ENCODE measurements around the gene GUCA1A.
"Not testable (repeated sequence)": the region's sequence is repeated elsewhere in the genome, so short reads cannot be mapped to it uniquely, and the experiment has no call there.

Gene GUCA1A

DNA sequence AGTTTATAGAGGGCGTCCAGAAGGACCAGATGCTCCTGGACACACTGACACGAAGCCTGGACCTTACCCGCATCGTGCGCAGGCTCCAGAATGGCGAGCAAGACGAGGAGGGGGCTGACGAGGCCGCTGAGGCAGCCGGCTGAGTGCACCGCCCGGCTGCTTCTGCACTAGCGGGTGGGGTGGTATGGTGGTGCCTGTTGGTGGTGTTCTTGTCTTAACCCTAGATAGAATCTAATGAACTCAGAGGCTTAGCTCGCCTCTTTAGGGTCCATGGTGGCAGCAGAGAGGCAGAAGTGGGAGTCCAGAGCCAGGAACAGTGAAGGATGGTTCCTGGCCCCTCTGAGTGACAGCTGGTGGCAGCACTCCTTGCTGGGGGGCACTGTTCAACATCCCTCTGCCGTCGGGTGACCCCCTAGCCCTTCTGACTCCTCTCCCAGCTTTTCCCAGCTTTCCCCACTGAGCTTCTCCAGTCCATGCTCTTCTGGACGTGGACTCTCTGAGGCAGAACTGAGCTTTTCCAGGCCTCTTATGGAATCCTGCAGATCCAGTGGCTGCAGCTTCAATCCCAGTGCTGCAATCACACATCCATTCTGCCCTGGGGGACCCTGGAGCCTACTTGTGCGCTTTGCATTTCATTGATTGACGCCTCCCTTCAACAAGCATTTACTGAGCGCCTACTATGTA is 6.2 kb downstream of the GUCA1A start:
- no peak for DNase-seq

DNA sequence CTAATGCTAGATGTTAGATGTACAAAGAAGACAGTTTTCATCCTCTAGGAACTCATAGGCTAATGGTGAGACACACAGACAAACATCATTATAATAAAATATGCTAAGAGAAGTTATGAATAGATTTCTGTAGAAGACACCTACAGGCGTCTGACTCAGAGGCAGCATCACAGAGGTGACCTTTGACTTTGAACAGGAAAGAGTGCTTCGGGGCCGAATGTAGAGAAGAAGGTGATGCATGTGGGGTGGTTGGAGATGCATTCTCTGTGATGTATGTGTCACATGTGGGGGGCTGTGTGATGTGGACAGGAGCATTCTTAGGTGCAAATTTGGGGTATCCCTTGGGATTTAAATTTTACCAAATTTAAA is 6.8 kb downstream of the GUCA1A start:
- DNase-seq, result no peak

DNA sequence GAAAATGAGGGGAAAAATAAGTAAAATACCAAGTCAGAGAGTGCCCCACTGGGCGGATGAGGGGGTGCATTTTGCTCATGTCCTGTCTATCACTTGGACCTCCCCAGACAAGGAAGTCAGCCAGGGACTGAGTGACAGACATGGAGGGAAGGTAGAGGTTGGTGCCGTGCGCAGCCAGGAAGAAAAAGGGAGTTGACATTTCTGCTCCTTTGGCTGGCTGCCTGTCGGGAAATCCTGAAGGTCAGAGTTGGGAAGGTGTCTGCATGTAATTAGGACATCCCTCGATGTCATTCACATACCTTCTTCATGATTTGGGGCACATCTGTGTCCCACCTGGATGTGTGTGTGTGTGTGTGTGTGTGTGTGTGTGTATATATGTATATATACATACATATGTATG is 8.9 kb downstream of the GUCA1A start:
- no peak for DNase-seq

DNA sequence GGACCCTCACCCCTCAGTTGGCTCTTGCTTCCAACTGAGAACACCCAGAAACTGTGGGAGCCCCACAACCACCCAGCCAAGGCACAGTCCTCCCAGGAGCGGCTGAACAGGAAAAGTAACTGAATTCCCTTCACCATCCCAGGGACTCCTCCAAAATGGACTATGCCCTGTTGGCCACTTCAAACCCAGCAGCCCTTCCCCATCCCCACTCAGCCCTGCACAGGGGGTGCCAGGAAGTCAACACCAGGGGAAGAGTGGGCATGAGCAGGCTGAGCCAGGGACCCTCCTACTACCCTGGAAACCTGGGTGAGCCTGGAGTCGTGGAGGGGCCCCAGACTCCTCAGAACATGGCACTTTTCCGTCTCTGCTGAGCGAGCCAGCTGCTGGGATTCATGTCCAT is 11.3 kb downstream of the GUCA1A start:
- no peak for DNase-seq

DNA sequence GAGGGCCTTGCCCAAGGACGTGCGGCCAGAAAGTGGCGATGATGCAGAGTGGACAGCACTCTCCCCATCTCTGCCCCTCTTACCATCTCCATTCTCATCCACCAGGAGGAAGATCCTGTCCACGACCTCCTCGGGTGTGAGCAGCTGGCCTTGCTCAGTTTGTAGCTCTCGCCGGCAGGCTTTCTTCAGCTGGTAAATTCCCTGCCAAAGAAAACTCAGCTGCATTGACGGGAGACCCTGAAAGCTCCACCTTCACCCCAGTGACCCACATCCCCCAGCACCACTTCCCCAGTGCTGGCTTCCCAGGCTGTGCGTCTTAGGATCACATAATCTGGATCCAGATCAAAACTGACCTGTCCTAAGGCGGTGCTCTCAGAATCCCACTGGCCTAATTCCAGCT is 12.4 kb downstream of the GUCA1A start:
- DNase-seq, result no peak

DNA sequence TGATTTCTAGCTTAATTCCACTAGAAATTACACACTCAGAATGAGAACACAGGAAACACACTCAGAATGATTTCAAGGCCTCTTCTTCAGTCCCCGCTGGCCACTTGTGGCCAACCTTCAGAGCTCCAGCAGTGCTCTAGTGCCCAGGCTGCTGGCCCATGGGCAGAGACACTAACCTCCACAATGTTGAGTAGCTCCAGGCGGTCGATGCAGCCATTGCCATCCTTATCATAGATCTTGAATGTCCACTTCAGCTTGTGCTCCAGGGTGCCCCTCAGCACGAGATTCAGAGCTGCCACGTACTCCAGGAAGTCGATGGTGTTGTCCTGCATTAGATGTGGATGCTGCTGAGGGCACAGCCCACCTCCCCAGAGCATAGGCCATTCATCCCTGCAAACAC is 15.2 kb downstream of the GUCA1A start:
- no peak for DNase-seq

DNA sequence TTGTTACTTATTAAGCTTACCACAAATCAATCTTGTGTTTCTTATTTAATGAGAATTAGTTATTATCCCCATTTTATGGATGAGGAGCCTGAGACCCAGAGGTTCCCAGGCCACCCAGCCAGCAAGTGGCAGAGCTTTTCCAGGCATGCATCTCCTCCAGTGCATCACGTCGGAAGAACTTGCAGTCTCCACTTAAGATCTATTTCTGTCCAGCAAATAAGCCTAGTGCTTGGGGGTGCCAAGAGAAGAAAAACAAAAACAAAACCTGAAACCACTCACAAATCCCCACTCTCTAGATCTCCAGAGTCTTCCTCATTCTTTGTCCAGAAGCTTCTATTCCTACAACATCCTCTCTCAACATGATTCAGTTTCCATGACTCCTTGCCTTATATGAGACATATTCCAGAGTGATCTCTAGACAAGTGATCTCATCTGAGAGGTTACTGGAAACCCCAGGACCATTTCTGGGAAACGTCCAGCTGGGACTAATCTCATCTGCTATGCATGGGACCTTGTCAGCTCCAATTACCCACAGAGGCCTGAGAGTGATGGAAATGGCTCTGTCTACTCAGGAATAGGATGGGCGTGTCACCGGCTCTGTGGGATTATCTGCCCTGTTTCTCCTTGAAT is 17.5 kb downstream of the GUCA1A start:
- no peak for DNase-seq

DNA sequence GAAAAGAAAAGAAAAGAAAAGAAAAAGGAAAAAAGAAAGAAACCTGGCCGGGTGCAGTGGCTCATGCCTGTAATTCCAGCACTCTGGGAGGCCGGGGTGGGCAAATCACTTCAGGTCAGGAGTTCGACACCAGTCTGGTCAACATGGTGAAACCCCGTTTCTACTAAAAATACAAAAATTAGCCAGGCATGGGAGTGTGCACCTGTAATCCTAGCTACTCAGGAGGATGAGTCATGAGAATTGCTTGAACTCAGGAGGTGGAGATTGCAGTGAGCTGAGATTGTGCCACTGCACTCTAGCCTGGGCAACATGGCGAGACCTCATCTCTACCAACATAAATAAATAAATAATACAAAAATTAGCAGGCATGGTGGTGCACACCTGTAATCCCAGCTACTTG is 19.2 kb downstream of the GUCA1A start:
- DNase-seq, result not testable (repeated sequence)

DNA sequence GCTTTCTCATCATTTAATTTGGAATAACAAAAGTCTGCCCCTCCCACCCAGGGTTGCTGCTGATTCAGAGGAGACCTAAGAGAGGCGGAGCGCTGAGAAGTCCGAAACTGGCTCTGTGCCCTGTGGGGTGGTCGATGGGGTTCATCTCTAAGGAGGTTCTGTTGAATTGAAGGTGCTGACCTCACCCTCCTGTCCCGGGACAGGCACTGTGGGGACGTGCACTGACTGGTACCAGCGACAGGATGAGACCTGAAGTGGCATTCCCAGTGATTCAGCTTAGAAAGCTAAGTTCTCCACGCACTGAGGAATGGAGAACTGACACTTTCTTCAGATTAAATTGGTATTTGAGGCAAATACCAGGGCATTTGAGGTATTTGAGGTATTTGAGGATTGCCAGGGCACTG is 20.3 kb downstream of the GUCA1A start:
- no peak for DNase-seq

DNA sequence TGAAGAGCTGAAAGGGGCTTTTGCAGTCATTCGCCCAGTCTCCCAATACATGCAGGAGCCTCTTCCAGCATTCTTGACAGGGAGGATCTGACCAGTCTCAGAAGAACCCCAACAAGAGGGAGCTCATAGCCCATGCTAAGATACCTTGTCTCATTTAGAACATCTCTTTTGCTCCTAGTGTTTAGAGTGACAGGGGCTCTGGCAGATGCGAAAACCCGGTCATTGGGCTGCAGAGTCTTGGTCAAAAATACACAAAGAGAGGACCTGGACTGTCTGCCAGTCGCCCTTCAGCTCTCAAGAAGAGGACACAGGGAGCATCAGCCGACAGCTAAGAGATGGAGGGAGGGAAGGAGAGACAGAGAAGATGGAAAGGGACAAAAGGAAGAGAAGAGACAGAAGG is 20.9 kb downstream of the GUCA1A start:
- DNase-seq, result no peak

DNA sequence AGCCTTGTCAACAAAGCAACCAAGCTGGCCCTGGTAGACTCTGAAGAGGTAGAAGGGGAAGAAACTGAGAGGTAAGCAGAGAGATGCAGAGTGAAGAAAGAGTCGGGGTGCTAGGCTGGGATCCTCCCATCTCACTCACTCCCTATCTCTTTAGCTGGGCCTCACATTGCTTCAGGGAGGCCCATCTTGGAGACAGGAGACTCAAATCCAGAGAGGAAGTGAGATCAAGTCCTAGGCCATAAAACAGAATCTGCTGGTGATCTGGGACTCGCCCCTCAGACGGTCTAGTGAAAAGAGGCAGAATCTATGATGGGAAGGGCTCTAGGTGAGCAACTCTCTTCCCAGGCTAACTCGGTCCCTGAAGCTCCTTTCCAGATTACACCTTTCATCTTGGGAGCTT is 22.3 kb downstream of the GUCA1A start:
- DNase-seq, result no peak

DNA sequence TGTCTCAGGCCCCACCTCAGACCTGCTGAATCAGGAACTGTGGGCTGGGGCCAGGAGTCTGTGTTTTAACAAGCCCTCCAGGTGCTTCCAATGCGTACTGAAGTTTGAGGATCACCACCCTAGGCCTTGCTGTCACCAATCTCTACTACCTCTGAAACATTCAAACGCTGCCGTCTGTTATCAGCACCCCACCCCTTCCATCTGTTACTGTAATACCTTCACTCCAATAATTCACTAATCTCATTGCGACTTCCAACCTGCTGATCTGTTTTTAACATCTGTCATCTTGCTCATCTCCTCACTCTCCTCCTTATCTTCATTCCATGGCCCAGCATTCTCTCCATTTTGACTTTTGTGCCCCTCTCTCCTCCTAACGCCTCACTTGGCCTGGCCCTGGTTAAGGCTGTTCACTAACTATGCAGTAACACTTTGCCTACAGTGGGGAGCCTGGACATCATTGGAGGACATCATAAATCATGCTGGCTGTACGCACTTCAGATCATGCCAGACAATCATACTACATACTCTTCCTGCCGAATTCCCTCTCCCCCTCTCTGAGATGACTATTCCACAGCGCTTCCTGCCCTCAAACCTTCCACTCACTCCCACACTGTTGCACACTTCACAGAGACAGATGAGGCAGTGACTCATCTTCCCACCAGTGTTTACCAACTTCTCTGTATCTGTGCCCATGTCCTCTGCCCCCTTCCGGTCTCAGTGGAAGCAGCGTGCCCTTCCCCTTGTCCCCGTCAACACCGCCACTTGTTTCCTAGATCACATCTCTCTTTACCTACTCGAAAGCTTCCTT is 24.6 kb downstream of the GUCA1A start:
- DNase-seq, result no peak

DNA sequence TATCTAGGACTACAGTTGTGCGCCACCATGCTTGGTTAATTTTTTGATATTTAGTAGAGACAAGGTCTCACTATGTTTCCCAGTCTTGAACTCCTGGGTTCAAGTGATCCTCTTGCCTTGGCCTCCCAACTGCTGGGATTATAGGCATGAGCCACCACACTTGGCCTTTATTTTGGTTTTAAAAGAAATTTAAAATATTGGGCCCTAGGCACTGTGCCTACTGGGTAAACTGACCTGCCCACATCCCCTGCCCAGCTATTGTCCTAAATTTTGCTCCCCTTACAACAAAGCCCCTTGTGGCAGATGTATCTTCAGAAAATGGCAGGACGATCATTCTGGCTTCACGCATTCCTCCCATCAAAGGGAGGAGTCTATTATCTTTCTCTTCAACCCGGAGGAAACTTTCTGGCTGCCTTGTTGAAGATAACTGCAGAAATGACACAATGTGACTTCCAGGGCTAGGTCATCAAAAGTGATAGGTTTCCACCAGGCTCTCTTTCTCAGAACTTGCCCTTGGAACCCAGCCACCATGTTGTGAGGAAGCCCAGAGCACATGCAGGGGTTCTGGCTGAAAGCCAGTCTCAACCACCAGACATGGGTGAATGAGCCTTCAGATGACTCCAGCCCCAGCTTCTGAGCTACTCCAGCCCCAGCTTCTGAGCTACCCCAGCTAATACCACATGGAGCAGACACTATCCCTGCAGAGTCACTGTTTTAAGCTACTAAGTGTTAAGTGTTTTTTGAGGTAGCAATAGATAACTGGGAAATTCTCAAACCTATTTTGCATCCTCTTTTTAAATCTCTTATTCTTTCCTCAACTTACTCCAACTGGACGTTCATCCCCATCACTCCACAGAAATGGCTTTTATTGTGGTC is 26.2 kb downstream of the GUCA1A start:
- no peak for DNase-seq

DNA sequence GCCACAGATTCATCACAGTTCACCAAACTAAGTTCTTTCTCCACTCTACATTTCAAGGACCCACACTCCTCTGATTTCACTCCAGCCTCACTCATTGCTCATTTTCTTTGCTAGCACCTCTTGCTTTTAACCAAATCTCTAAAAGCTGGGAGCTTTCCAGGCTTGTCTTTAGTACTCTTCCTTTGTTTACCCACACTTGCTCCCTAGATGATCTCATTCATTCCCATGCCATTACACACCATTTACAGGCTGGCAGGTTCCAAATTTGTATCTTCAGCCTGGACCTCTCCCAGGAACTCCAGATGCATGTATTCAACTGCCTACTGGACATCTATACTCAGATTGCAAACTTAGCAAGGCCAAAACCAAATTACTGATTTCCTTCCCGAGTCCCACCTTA is 26.9 kb downstream of the GUCA1A start:
- DNase-seq, result no peak

DNA sequence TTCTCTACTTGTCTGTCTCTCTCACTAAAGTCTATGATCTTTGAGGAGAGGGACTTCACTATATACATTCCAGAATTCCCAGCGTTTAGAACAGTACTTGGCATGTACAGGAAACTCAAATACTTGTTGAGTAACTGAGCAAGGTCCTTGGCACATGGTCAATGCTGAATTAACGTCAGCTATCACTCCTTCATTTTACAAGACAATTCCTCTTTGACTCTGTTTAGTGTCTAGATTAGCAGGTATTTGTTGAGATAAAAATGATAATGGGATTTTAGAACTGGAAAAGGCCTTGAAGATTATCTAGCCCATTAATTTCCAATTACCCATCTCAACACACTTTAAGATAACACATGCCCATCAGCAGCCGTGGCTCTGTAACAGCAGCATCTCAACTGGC is 28.2 kb downstream of the GUCA1A start:
- no peak for DNase-seq

DNA sequence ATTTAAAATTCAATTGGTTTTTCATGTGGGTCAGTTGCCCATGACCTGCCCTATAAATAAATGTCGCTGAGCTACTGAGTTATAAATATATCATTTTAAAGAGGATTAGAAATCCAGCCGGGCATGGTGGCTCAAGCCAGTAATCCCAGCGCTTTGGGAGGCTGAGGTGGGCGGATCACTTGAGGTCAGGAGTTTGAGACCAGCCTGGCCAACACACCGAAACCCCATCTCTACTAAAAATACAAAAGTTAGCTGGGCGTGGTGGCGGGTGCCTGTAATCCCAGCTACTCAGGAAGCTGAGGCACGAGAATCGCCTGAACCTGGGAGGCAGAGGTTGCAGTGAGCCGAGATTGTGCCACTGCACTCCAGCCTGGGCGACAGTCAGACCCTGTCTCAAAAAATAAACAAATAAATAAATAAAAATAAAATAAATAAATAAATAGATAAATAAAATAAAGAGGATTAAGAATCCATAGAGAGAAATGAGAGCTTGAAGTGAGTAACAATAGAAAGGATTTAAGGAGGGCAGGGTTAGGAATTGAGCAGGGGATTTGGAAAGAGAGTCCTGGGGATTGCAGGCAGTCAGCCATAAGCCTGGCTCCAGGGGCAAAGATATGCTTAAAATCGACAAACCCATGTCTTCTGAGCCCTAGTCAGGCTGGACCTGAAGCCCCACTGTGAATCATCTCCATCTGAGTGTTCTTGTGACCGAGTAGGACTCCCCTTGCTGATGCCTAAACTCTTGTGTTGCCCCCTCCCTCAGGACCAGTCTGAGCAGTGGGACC is 29.2 kb downstream of the GUCA1A start:
- not testable (repeated sequence) for DNase-seq

DNA sequence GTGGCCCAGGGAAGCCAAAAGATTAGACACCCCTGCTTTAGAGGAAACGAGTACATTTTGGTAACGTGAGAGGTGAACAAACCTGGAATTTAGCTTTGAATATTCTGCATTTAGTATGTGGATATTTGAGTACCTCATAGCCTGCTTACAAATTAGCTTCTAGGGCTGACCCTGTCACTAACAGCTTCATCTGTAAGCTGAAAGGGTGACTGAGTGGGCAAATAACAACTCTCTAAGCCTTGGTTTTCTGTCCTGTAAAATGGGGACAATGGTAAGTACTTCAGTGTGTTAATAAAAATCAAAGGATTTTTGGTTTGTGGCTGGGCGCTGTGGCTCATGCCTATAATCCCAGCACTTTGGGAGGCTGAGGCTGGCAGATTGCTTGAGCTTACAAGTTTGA is 30.0 kb downstream of the GUCA1A start:
- DNase-seq, result no peak

DNA sequence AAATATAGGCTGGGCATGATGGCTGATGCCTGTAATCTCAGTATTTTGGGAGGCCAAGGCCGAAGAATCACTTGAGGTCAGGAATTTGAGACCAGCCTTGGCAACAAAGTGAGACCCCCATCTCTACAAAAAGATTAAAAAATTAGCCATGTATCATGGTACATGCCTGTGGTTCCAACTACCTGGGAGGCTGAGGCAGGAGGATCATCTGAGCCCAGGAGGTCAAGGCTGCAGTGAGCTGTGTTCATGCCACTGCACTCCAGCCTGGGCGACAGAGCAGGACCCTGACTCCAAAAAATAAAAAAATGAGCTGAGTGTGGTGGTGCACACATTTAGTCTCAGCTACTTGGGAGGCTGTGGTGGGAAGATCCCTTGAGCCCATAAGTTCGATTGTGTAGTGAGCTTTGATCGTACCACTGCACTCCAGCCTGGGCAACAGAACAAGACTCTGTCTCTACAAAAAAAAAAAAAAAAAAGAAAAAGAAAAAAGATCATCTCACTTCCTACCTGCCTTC is 31.7 kb downstream of the GUCA1A start:
- no peak for DNase-seq

DNA sequence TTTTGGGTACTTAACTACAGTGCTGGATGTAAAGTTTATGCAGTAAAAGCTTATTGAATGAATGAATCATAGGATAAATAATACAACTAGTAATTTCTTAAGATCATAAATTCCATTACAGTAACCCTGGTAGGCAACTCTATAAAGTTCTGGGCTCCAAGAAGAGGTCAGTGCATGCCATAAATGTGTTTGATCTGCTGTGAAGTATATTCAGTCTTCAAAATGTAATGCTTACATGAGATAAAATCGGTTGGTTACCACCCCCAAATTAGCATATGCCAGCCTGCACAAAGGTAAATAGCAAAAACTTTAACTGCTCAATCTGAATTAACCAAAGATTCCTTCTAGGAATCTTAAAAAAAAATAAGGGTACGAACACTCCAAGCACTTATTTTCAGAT is 34.4 kb downstream of the GUCA1A start:
- DNase-seq, result not testable (repeated sequence)

DNA sequence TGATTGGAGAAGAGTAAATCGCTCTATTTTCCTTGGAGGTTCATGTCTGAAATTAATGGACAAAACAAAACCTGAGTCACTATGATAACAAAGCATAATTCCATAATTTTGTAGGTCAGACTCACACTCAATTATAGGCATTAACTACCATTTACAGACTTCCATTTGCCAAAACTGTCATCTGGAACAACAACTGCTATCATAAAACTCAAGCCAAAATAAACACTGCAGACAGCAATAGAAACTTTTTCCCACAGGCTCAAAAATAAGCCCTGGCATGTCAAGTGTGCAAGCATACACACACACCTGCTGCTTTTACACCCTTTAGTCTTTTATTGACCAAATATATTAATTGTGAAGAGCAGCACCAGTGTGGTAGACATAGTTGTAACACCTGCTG is 37.4 kb downstream of the GUCA1A start:
- DNase-seq, result peak; percentile 92

DNA sequence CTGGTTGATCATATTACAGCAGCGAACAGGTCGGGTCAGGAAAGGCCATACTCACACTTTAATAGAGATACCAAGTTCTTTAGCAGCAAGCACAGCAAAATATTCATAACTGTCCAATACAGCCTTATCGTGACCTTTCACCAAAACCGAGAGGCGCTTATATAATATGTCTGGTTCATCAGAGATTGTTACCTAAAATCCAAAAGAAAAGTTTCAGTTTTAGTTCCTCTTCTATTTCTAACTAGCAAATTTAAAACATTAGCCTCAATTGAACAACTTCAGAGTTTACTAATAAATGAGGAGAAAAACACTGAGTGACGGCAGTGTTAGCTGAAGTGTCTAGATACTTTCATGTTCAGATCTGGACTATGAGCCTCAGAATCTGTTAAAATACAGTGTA is 38.6 kb downstream of the GUCA1A start:
- DNase-seq, result no peak

DNA sequence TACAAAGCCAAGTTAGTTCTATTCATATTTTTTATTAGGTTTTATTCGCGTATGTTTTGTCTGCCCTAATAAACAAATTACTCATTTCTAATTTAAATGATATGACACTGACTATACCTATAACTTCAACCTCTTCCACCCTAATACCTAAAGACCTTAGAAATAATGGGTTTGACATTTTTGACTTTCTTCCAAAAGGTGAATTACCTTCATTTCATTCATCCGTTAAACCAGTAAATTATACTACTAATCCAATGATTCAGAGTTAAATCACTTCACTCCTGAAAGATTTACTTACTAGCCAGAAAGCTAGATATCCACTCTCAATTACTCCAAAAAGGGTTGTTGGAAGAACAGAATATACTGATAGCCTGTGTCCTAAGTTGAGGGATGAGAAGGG is 39.3 kb downstream of the GUCA1A start:
- no peak for DNase-seq
